Activated naive CD8-positive, alpha-beta T cell treated with anti-CD3 and anti-CD28 coated beads, Interleukin-2, amount 10 ng/mL, durations not matched to agents 7 days and 5 days (primary cell): Measurements from ENCODE around the gene SGMS2. TPM values are rescaled to one million over a fixed set of nuclear protein-coding genes. Genes with fewer than 3 reads are reported as not detected.
"Not testable (repeated sequence)": the region's sequence is repeated elsewhere in the genome, so short reads cannot be mapped to it uniquely, and the experiment has no call there.

ENCODE experiments used
- ATAC-seq: fragments of 150-1000 bp; cut with Tn5 transposase; one replicate; pipeline ENCODE4 v1.10.0; 2021; ENCODE audit warnings: low read depth, moderate library complexity
- POLR2A ChIA-PET: fragments of 350-600 bp; sonication (Branson Sonifier 250); formaldehyde crosslinking; loops from one replicate; lab custom pipeline; 2021; ENCODE audit warnings: antibody characterized with exemption; lab: Charles Lee
- DNase-seq: peaks from one replicate; pipeline ENCODE4 v3.0.0; 2021
- H3K27ac Mint-ChIP-seq: one replicate; pipeline ENCODE4 v1.8.0; 2022; ENCODE audit warnings: mild to moderate bottlenecking, mixed read lengths
- H3K27me3 Mint-ChIP-seq: one replicate; pipeline ENCODE4 v1.8.0; 2022; ENCODE audit warnings: mild to moderate bottlenecking, moderate library complexity, mixed read lengths
- H3K36me3 Mint-ChIP-seq: one replicate; pipeline ENCODE4 v1.8.0; 2021; ENCODE audit warnings: mild to moderate bottlenecking, mixed read lengths
- H3K4me1 Mint-ChIP-seq: one replicate; pipeline ENCODE4 v1.8.0; 2021; ENCODE audit warnings: mixed read lengths
- H3K4me3 Mint-ChIP-seq: one replicate; pipeline ENCODE4 v1.8.0; 2022; ENCODE audit warnings: mild to moderate bottlenecking, moderate library complexity, mixed read lengths
- H3K9me3 Mint-ChIP-seq: one replicate; pipeline ENCODE4 v1.8.0; 2021; ENCODE audit warnings: mixed read lengths
- total RNA-seq, 2 experiments: library from RNA; stranded (reverse); gene quantifications; one replicate each; pipeline ENCODE4 v1.2.3, GENCODE V29; 2021

The SGMS2 gene
- total RNA-seq, 2 experiments from 2014 or later = not detected

GRCh38 chr4:107917500-107917899, 92.8 kb downstream of the SGMS2 start:
- H3K27ac Mint-ChIP-seq = no peak overlapping the region
- peaks cover 11% of the 10 kb centered on the region for H3K27me3 Mint-ChIP-seq
- POLR2A ChIA-PET = no interaction called here
- ATAC-seq (no peak), DNase-seq (no peak)
- peaks cover 4% of the 10 kb centered on the region for H3K4me1 Mint-ChIP-seq
- no peak overlapping the region for H3K4me3 Mint-ChIP-seq
- H3K9me3 Mint-ChIP-seq = peaks cover 9% of the 10 kb centered on the region
- H3K36me3 Mint-ChIP-seq = peaks cover 1% of the 10 kb centered on the region

- POLR2A ChIA-PET = no interaction called here
- Mint-ChIP-seq H3K36me3 (peaks cover 1% of the 10 kb centered on the region), H3K27me3 (peaks cover 11% of the 10 kb centered on the region), H3K4me3 (no peak overlapping the region), H3K9me3 (peaks cover 9% of the 10 kb centered on the region), H3K4me1 (no peaks in the 10 kb centered on the region), H3K27ac (no peak overlapping the region)
- ATAC-seq (no peak), DNase-seq (no peak)
Observed at GRCh38 chr4:107922486-107923473, 98.0 kb downstream of the SGMS2 start.

GRCh38 chr4:107925713-107926112, 101.0 kb downstream of the SGMS2 start:
- H3K27me3 Mint-ChIP-seq, H3K4me1 Mint-ChIP-seq, H3K27ac Mint-ChIP-seq, DNase-seq, ATAC-seq, POLR2A ChIA-PET, H3K9me3 Mint-ChIP-seq, H3K4me3 Mint-ChIP-seq, H3K36me3 Mint-ChIP-seq: not testable (repeated sequence)

DNA sequence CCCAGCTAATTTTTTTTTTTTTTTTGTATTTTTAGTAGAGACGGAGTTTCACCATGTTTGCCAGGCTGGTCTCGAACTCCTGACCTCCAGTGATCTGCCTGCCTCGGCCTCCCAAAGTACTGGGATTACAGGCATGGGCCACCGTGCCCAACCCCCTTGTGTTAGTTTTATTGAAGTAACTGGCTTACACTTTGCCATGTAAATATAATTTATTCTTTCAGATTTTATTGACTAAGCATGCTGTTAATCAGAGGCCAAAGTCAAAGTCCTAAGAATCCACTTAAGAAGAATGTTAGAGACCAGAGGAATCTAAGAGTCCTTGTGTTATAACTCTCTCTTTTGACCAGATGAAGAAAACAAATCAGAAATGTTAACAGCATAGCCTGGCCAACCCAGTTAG, 102.1 kb downstream of the SGMS2 start:
- H3K27ac Mint-ChIP-seq, DNase-seq, ATAC-seq, H3K4me1 Mint-ChIP-seq, H3K4me3 Mint-ChIP-seq, POLR2A ChIA-PET, H3K9me3 Mint-ChIP-seq, H3K36me3 Mint-ChIP-seq, H3K27me3 Mint-ChIP-seq: not testable (repeated sequence)

DNA sequence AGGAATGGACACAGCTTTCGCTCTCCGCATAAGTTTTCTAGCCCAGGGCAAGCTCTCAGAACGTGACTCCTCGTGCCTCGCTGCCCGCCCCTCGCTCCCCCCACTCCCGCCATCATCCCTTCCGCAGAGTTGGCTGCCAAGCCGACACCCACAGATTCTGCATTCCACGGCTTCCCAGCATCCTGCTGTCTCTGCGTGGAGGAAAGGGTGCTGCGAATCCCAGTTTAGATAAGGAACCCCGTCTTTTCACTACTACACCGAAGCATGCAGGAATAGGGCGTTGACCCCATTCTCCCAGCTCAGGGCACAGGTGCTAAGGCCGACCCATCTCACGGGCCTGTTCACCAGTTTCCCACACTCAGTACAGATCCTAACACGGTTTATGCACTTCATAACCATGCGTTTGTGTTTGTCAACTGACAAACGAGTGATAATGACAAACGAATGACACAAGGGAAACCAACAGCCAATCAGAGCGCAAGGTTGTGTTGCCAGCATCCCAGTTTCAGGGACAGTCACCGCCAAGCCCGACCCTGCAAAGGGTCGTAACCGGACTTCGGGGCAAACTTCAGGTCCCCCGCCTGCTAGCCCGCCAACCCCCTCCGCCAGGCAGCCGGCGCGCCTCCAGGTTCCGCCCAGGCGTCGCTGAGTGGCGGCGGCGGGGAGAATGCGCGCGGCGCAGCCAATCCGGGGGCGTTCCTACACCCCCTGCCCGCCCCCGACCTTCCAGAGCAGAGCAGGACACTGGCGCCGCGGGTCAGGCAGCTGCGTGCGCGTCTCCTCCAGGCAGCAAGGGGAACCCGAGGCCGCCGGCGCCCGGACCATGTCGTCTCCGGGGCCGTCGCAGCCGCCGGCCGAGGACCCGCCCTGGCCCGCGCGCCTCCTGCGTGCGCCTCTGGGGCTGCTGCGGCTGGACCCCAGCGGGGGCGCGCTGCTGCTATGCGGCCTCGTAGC, 106.4 kb downstream of the SGMS2 start, which contains the start of gene CYP2U1:
TSS of gene CYP2U1 (plus strand) at position 729 of the 954 bp plus-strand sequence. CDS start at position 824, 95 bp downstream.
- peak; percentile 87 for DNase-seq
- Mint-ChIP-seq H3K4me1 (peaks cover 18% of the 10 kb centered on the region), H3K36me3 (peaks cover 3% of the 10 kb centered on the region), H3K27me3 (no peaks in the 10 kb centered on the region), H3K4me3 (peak within 1 kb of the TSS; percentile 90), H3K27ac (peak within 1 kb of the TSS; percentile 78), H3K9me3 (no peaks in the 10 kb centered on the region)
- peak; percentile 97 for ATAC-seq
- POLR2A ChIA-PET = interaction anchor here (0.9 kb wide), 1 partner anchor 211 kb away, joined by 4 read pairs; the partner anchor contains the start of gene PAPSS1

DNA sequence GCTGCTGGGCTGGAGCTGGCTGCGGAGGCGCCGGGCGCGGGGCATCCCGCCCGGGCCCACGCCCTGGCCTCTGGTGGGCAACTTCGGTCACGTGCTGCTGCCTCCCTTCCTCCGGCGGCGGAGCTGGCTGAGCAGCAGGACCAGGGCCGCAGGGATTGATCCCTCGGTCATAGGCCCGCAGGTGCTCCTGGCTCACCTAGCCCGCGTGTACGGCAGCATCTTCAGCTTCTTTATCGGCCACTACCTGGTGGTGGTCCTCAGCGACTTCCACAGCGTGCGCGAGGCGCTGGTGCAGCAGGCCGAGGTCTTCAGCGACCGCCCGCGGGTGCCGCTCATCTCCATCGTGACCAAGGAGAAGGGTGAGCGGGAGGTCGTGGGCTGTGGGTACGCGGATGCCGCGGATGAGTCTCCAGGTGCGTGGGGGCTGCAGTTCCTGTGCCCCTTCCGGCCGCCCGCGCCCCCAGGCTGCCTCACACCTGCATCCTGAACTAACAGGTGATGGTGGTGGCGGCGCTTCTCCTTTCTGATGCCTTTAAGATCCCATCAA, 107.1 kb downstream of the SGMS2 start:
- peaks cover 18% of the 10 kb centered on the region for H3K4me1 Mint-ChIP-seq
- H3K27ac Mint-ChIP-seq = peak overlapping the region; percentile 53
- H3K4me3 Mint-ChIP-seq = peak overlapping the region; percentile 84
- no peaks in the 10 kb centered on the region for H3K27me3 Mint-ChIP-seq
- DNase-seq = peak; percentile 60
- POLR2A ChIA-PET = interaction anchor here (0.9 kb wide), 1 partner anchor 211 kb away, joined by 4 read pairs; the partner anchor contains the start of gene PAPSS1
- no peaks in the 10 kb centered on the region for H3K9me3 Mint-ChIP-seq
- peaks cover 6% of the 10 kb centered on the region for H3K36me3 Mint-ChIP-seq
- no peak for ATAC-seq

- no peak for DNase-seq
- POLR2A ChIA-PET = no interaction called here
- no peak overlapping the region for H3K4me3 Mint-ChIP-seq
- peaks cover 16% of the 10 kb centered on the region for H3K36me3 Mint-ChIP-seq
- H3K4me1 Mint-ChIP-seq = peaks cover 25% of the 10 kb centered on the region
- no peak overlapping the region for H3K27ac Mint-ChIP-seq
- peaks cover 3% of the 10 kb centered on the region for H3K9me3 Mint-ChIP-seq
- ATAC-seq = no peak
- H3K27me3 Mint-ChIP-seq = no peaks in the 10 kb centered on the region
Observed at GRCh38 chr4:107935246-107935645, 110.5 kb downstream of the SGMS2 start.

GRCh38 chr4:107937040-107937439, 112.3 kb downstream of the SGMS2 start:
- peaks cover 16% of the 10 kb centered on the region for H3K36me3 Mint-ChIP-seq
- no peaks in the 10 kb centered on the region for H3K27me3 Mint-ChIP-seq
- POLR2A ChIA-PET = no interaction called here
- no peak for ATAC-seq
- DNase-seq = no peak
- peaks cover 3% of the 10 kb centered on the region for H3K9me3 Mint-ChIP-seq
- H3K27ac Mint-ChIP-seq = no peak overlapping the region
- H3K4me1 Mint-ChIP-seq = peaks cover 18% of the 10 kb centered on the region
- H3K4me3 Mint-ChIP-seq = peak overlapping the region; percentile 58

GRCh38 chr4:107939307-107939706, 114.6 kb downstream of the SGMS2 start:
- Mint-ChIP-seq H3K27ac (no peak overlapping the region), H3K36me3 (peaks cover 16% of the 10 kb centered on the region), H3K4me1 (peaks cover 8% of the 10 kb centered on the region), H3K9me3 (peaks cover 3% of the 10 kb centered on the region), H3K27me3 (no peaks in the 10 kb centered on the region), H3K4me3 (no peak overlapping the region)
- DNase-seq (no peak), ATAC-seq (no peak)
- POLR2A ChIA-PET = no interaction called here

DNA sequence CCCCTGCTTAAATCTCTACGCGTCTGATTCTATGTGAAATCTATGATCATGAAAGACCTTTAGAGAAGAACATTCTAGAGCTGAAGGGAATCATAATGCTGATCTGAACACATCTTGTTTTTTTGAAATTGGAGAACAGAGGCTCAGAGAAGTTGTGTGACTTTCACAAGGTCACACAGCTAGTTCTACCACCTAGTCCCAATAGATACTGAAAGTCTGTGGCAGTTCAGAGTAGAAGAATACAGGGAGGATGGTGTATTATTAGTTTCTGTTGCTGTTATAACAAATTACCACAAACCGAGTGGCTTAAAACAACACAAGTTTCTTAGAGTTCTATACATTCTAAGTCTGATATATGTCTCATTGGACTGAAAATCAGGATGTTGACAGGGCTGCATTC, 121.1 kb downstream of the SGMS2 start:
- H3K36me3 Mint-ChIP-seq = peaks cover 14% of the 10 kb centered on the region
- H3K9me3 Mint-ChIP-seq = no peaks in the 10 kb centered on the region
- no peak for ATAC-seq
- no peak overlapping the region for H3K4me3 Mint-ChIP-seq
- no peaks in the 10 kb centered on the region for H3K27me3 Mint-ChIP-seq
- POLR2A ChIA-PET = no interaction called here
- no peak overlapping the region for H3K27ac Mint-ChIP-seq
- DNase-seq = no peak
- no peaks in the 10 kb centered on the region for H3K4me1 Mint-ChIP-seq

DNA sequence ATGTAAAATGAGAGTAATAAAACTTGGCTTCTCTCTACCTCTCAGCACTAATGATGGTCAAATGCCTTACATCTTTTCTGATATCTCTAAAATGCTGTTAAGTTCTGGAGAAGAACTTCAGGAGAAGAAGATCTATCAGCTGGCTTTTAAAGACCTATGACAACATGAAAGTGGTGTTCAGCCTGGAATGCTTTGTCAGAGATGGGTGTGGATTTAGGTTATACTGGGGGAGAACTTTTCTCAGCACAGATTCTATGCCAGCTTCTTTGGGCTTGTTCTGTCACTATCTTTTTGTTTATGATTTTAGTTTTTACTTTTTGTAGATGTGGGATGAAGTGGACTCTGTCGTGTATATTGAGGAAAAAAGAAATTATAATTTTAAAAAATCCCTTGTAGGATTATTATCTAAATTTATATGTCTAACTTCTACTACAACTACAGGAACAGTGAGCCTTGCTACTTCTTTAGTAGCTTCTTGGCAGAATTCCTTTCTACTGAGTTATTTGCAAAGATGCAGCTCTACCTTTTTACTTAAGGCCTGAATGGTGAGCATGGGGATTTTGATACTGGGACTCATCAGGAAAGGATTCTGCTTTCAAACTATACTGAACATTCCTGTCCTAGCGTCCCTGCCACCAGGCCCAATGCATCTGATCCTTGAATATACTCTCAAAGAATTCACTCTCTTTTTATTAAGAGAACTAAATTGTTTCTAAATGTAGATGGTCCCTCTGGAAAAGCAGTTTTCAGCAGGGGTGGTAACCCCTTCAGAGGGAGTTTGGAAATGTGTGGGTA, 126.2 kb downstream of the SGMS2 start:
- peaks cover 19% of the 10 kb centered on the region for H3K36me3 Mint-ChIP-seq

DNA sequence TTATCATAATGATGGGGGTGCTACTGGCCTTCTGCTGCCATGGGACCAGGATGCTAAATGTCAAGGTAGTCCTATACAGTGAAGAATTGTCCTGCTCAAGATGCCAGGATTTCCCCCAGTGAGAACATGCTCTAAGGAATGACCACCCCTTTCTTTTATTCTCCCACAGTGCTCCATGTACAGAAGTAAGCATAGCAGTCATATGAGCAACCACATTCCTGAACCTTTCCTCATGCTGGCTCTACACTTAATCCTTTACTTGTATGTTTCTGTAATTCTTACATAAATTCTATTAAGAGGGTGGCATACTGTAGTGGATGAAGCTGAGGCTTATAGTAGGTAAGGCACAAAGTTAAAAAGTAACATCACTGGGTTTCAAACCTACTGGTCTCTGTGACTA, 126.8 kb downstream of the SGMS2 start:
- Mint-ChIP-seq H3K4me3 (no peak overlapping the region), H3K27ac (no peak overlapping the region), H3K4me1 (no peaks in the 10 kb centered on the region), H3K27me3 (no peaks in the 10 kb centered on the region), H3K36me3 (peaks cover 23% of the 10 kb centered on the region), H3K9me3 (peaks cover 10% of the 10 kb centered on the region)
- DNase-seq (no peak), ATAC-seq (no peak)
- POLR2A ChIA-PET = no interaction called here

More for the DNA sequence above, 126.2 kb downstream of the SGMS2 start:
- H3K4me3 Mint-ChIP-seq = no peak overlapping the region
- POLR2A ChIA-PET = no interaction called here
- H3K9me3 Mint-ChIP-seq = peaks cover 4% of the 10 kb centered on the region
- no peaks in the 10 kb centered on the region for H3K4me1 Mint-ChIP-seq
- DNase-seq (no peak), ATAC-seq (no peak)
- H3K27ac Mint-ChIP-seq = no peak overlapping the region
- H3K27me3 Mint-ChIP-seq = no peaks in the 10 kb centered on the region
